Esophagus squamous epithelium (tissue), 4 donors: ENCODE results near the gene TUBE1.

Source experiments
- POLR2A ChIP-seq, 4 donors: fragments of 450-650 bp; IDR thresholded peaks; one replicate each; pipeline ENCODE4 v1.6.1; 2017; ENCODE audit warnings: antibody characterized with exemption in 4 of 4, mild to moderate bottlenecking in 4 of 4, moderate library complexity in 3 of 4
- TF ChIP-seq, protein P1 (sequence below), 6 experiments: fragments of 450-650 bp in 4 of 6; fragments of 200-600 bp in 2 of 6; sonication (generic) in 2 of 6; IDR thresholded peaks; one replicate each; pipeline ENCODE4 v1.5.1; 2016 to 2019; ENCODE audit warnings: antibody characterized with exemption in 6 of 6, mild to moderate bottlenecking in 4 of 6, moderate library complexity in 4 of 6

- TF ChIP-seq, protein P1, sequence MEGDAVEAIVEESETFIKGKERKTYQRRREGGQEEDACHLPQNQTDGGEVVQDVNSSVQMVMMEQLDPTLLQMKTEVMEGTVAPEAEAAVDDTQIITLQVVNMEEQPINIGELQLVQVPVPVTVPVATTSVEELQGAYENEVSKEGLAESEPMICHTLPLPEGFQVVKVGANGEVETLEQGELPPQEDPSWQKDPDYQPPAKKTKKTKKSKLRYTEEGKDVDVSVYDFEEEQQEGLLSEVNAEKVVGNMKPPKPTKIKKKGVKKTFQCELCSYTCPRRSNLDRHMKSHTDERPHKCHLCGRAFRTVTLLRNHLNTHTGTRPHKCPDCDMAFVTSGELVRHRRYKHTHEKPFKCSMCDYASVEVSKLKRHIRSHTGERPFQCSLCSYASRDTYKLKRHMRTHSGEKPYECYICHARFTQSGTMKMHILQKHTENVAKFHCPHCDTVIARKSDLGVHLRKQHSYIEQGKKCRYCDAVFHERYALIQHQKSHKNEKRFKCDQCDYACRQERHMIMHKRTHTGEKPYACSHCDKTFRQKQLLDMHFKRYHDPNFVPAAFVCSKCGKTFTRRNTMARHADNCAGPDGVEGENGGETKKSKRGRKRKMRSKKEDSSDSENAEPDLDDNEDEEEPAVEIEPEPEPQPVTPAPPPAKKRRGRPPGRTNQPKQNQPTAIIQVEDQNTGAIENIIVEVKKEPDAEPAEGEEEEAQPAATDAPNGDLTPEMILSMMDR (IDR thresholded peaks at IDR 0.05) = no peak
- TF ChIP-seq POLR2A (IDR thresholded peaks at IDR 0.05) = no peak
Measured at GRCh38 chr6:112065426-112065986, 21.8 kb downstream of the TUBE1 start.
